GM18870 (cell line): ENCODE measurements around the gene POLR2F.

Source experiments
- ATAC-seq: cut with Tn5 transposase; IDR thresholded peaks from one replicate; pipeline ENCODE4 v1.9.1; 2021; ENCODE audit warnings: moderate library complexity; ENCODE audit not compliant: unreplicated experiment

POLR2F gene

GRCh38 chr22:37981282-37982011 is 27.9 kb downstream of the POLR2F start:
- ATAC-seq = no peak

GRCh38 chr22:37982151-37982785 is 28.8 kb downstream of the POLR2F start:
- ATAC-seq = no peak

GRCh38 chr22:37982938-37983859 is 29.7 kb downstream of the POLR2F start:
- ATAC-seq = no peak

- ATAC-seq = no peak
These were observed 30.6 kb downstream of the POLR2F start, which contains the start of gene SOX10 for GRCh38 chr22:37983860-37984791. Gene SOX10, minus strand, starts transcription at chr22:37984555. Its CDS starts 771 bp downstream, at chr22:37983784.

GRCh38 chr22:37985050-37985585 is 31.6 kb downstream of the POLR2F start:
- no peak for ATAC-seq

GRCh38 chr22:37985751-37986281 is 32.3 kb downstream of the POLR2F start:
- no peak for ATAC-seq

- no peak for ATAC-seq
These were observed 32.9 kb downstream of the POLR2F start for GRCh38 chr22:37986371-37986770.

- no peak for ATAC-seq
These were observed 35.9 kb downstream of the POLR2F start for GRCh38 chr22:37989146-37990045.

- ATAC-seq = no peak
These were observed 36.8 kb downstream of the POLR2F start for GRCh38 chr22:37990301-37990700.

GRCh38 chr22:37990862-37991261 is 37.4 kb downstream of the POLR2F start:
- ATAC-seq = no peak

- ATAC-seq = no peak
These were observed 38.4 kb downstream of the POLR2F start for GRCh38 chr22:37991731-37992442.

GRCh38 chr22:37994049-37994448 is 40.5 kb downstream of the POLR2F start:
- ATAC-seq = no peak

GRCh38 chr22:37994982-37995381 is 41.5 kb downstream of the POLR2F start:
- ATAC-seq = no peak

GRCh38 chr22:37995460-37995859 is 42.0 kb downstream of the POLR2F start:
- no peak for ATAC-seq

- ATAC-seq = no peak
These were observed 42.6 kb downstream of the POLR2F start for GRCh38 chr22:37996079-37996478.

GRCh38 chr22:37996515-37997246 is 43.2 kb downstream of the POLR2F start:
- no peak for ATAC-seq

- no peak for ATAC-seq
These were observed 45.0 kb downstream of the POLR2F start for GRCh38 chr22:37998543-37998942.
